Keratinocyte (primary cell): ENCODE results near the gene PDCD7. TPM values are rescaled to one million over a fixed set of nuclear protein-coding genes. Genes with fewer than 3 reads are reported as not detected.

Experiments
- DNase-seq: peaks from one replicate; pipeline ENCODE4 v3.0.0-alpha.2; 2011; ENCODE audit warnings: low read depth, missing footprints, low spot score
- FAIRE-seq: peaks from 2 replicates; lab custom pipeline; 2011; peaks lifted over from hg19 to GRCh38; lab: Jason Lieb, UNC
- H2AFZ ChIP-seq: 2 replicates; pipeline ENCODE4 v1.6.0; 2012; ENCODE audit warnings: low read length, control low read depth, inconsistent platforms; ENCODE audit not compliant: control insufficient read depth
- H3K27ac ChIP-seq: 2 replicates; pipeline ENCODE4 v1.5.1; 2011; ENCODE audit warnings: low read length; ENCODE audit not compliant: control insufficient read depth, insufficient read depth
- H3K27me3 ChIP-seq: 3 replicates; pipeline ENCODE4 v1.6.0; 2011; ENCODE audit warnings: low read length; ENCODE audit not compliant: control insufficient read depth, insufficient read depth; ENCODE audit errors: extremely low read depth
- H3K36me3 ChIP-seq, 2 experiments: 2 replicates in 1 of 2; 3 replicates in 1 of 2; pipeline ENCODE4 v1.5.1; 2011; ENCODE audit warnings: low read length in 2 of 2, mild to moderate bottlenecking in 1 of 2; ENCODE audit not compliant: control insufficient read depth in 2 of 2, insufficient read depth in 2 of 2; ENCODE audit errors: extremely low read depth in 1 of 2
- H3K4me1 ChIP-seq: 3 replicates; pipeline ENCODE4 v1.5.1; 2011; ENCODE audit warnings: low read length; ENCODE audit not compliant: control insufficient read depth, insufficient read depth; ENCODE audit errors: extremely low read depth
- H3K4me2 ChIP-seq: 3 replicates; pipeline ENCODE4 v1.6.0; 2011; ENCODE audit warnings: low read depth, low read length; ENCODE audit not compliant: control insufficient read depth, insufficient read depth; ENCODE audit errors: extremely low read depth
- H3K4me3 ChIP-seq, 3 experiments: fragments of 200-600 bp in 1 of 3; sonication (generic) in 1 of 3; 2 replicates in 2 of 3; 3 replicates in 1 of 3; pipeline ENCODE4 v1.5.1; 2011 to 2016; ENCODE audit warnings: low read length in 3 of 3, mild to moderate bottlenecking in 3 of 3, control low read depth in 2 of 3, inconsistent platforms in 1 of 3, low read depth in 1 of 3, mixed read lengths in 1 of 3, mixed run types in 1 of 3, moderate library complexity in 1 of 3; ENCODE audit not compliant: control insufficient read depth in 2 of 3, insufficient read depth in 2 of 3; ENCODE audit errors: extremely low read depth in 1 of 3
- H3K79me2 ChIP-seq: 2 replicates; pipeline ENCODE4 v1.6.0; 2012; ENCODE audit warnings: low read length; ENCODE audit not compliant: control insufficient read depth, insufficient read depth
- H3K9ac ChIP-seq: 3 replicates; pipeline ENCODE4 v1.6.0; 2011; ENCODE audit warnings: low read length; ENCODE audit not compliant: control insufficient read depth, insufficient read depth; ENCODE audit errors: extremely low read depth
- H3K9me1 ChIP-seq: 3 replicates; pipeline ENCODE4 v1.6.0; 2011; ENCODE audit warnings: low read length; ENCODE audit not compliant: control insufficient read depth, insufficient read depth; ENCODE audit errors: extremely low read depth
- H3K9me3 ChIP-seq: 2 replicates; pipeline ENCODE4 v1.5.1; 2012; ENCODE audit warnings: low read depth, low read length; ENCODE audit not compliant: control insufficient read depth
- H4K20me1 ChIP-seq: 3 replicates; pipeline ENCODE4 v1.6.0; 2011; ENCODE audit warnings: low read length; ENCODE audit not compliant: control insufficient read depth, insufficient read depth; ENCODE audit errors: extremely low read depth
- CTCF ChIP-seq, 3 experiments: IDR thresholded peaks in 1 of 3; conservative IDR thresholded peaks in 1 of 3; optimal IDR thresholded peaks in 1 of 3; 2 replicates in 2 of 3; 3 replicates in 1 of 3; pipeline versions ENCODE3 to v1.5.1; 2011; ENCODE audit warnings: low read length in 3 of 3, mild to moderate bottlenecking in 3 of 3, moderate library complexity in 2 of 3, control low read depth in 1 of 3, inconsistent platforms in 1 of 3; ENCODE audit not compliant: insufficient read depth in 2 of 3; ENCODE audit errors: extremely low read depth in 1 of 3
- EZH2 ChIP-seq: IDR thresholded peaks from one replicate; pipeline ENCODE4 v1.6.1; 2012; ENCODE audit warnings: inconsistent platforms, mild to moderate bottlenecking, low read length, moderate library complexity
- dilution Hi-C: fragments of 300-500 bp; cut with MboI; formaldehyde crosslinking; loops from one replicate; pipeline ENCODE4 v1.7.0; 2020; ENCODE audit warnings: low sequenced_read_pairs; ENCODE audit not compliant: extremely low pct_ligation_motif_present
- polyA plus RNA-seq, 5 experiments: library from polyadenylated mRNA; depleted of rRNA in 3 of 5; stranded (reverse) in 3 of 5; stranded (forward) in 1 of 5; unstranded in 1 of 5; fragments of >200 nt; gene quantifications; 1 replicate in 1 of 5; 2 replicates in 3 of 5; 3 replicates in 1 of 5; pipeline versions ENCODE4 v1.2.1 to v1.2.3, GENCODE V29; 2011 to 2012; ENCODE audit warnings: missing spikeins in 2 of 5, low read depth in 1 of 5, low replicate concordance in 1 of 5

The PDCD7 gene
- polyA plus RNA-seq, 1 donor (not counting 4 experiments of a cell fraction or from before 2014, with no cell fraction given): 17.2 TPM

GRCh38 chr15:65174509-65174908, 40.9 kb upstream of the PDCD7 start:
- Histone ChIP-seq H3K36me3 (peaks cover 9 to 23% of the 10 kb centered on the region in 2 experiments), H3K79me2 (peaks cover 24% of the 10 kb centered on the region), H3K4me2 (no peak overlapping the region), H3K4me3 (no peak overlapping the region), H3K9me3 (no peaks in the 10 kb centered on the region), H3K4me1 (peaks cover 20% of the 10 kb centered on the region), H2AFZ (no peak overlapping the region), H3K9me1 (peaks cover 2% of the 10 kb centered on the region), H4K20me1 (no peaks in the 10 kb centered on the region), H3K27me3 (no peaks in the 10 kb centered on the region), H3K9ac (no peak overlapping the region), H3K27ac (no peak overlapping the region)
- DNase-seq (no peak), FAIRE-seq (no peak)
- TF ChIP-seq CTCF (optimal IDR thresholded peaks at IDR 0.05 in 1 of 3, IDR thresholded peaks at IDR 0.05 in 1 of 3, conservative IDR thresholded peaks at IDR 0.05 in 1 of 3; ENCODE audit: extremely low read depth in 1 of 3, insufficient read depth in 2 of 3, low read length in 3 of 3): no peak
- dilution Hi-C loops: no loop called here

- no peak overlapping the region for H3K4me2 ChIP-seq
- peaks cover 2% of the 10 kb centered on the region for H3K9me1 ChIP-seq
- H3K27me3 ChIP-seq: no peaks in the 10 kb centered on the region
- no peak overlapping the region for H3K4me3 ChIP-seq
- peaks cover under 1% of the 10 kb centered on the region for H3K4me1 ChIP-seq
- no peak overlapping the region for H3K27ac ChIP-seq
- H4K20me1 ChIP-seq: no peaks in the 10 kb centered on the region
- DNase-seq (no peak), FAIRE-seq (no peak)
- H3K79me2 ChIP-seq: peaks cover 20% of the 10 kb centered on the region
- no peak overlapping the region for H2AFZ ChIP-seq
- TF ChIP-seq CTCF (optimal IDR thresholded peaks at IDR 0.05 in 1 of 3, IDR thresholded peaks at IDR 0.05 in 1 of 3, conservative IDR thresholded peaks at IDR 0.05 in 1 of 3; ENCODE audit: extremely low read depth in 1 of 3, insufficient read depth in 2 of 3, low read length in 3 of 3) (no peak), EZH2 (no peak)
- dilution Hi-C loops: no loop called here
- H3K9me3 ChIP-seq: no peaks in the 10 kb centered on the region
- no peak overlapping the region for H3K9ac ChIP-seq
- H3K36me3 ChIP-seq: peaks cover 11 to 23% of the 10 kb centered on the region in 2 experiments
Measured at GRCh38 chr15:65172531-65172930, 38.9 kb upstream of the PDCD7 start.
